ENCODE measurements around the gene ZNF282. TPM values are rescaled to one million over a fixed set of nuclear protein-coding genes. Genes with fewer than 3 reads are reported as not detected.

The ZNF282 gene
- total RNA-seq, 1 experiment from 2014 or later, result 39.0 TPM

DNA sequence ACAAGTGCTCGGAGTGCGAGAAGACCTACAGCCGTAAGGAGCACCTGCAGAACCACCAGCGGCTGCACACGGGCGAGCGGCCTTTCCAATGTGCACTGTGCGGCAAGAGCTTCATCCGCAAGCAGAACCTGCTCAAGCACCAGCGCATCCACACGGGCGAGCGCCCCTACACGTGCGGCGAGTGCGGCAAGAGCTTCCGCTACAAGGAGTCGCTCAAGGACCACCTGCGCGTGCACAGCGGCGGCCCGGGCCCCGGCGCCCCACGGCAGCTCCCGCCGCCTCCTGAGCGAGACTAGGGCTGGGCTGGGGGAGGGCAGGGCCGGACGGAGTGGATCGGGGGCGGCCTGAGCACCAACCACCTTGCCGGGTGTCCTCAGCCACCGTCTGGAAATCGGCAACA, 29.0 kb downstream of the ZNF282 start:
- peaks cover under 1 to 4% of the 10 kb centered on the region in 2 experiments; a peak in 3 of 4 replicates for H3K4me1 Mint-ChIP-seq
- Histone ChIP-seq H3K27me3 (ENCODE audit: insufficient read depth, low read length) (no peaks in the 10 kb centered on the region), H4K20me1 (ENCODE audit: control insufficient read depth, insufficient read depth, insufficient read length) (no peaks in the 10 kb centered on the region), H3T11ph (ENCODE audit: low read length) (no peak overlapping the region), H2BK12ac (ENCODE audit: insufficient read length, low read depth, low read length) (no peak overlapping the region), H3K79me2 (ENCODE audit: insufficient read depth, low read length) (no peaks in the 10 kb centered on the region), H3K4me1 (ENCODE audit: insufficient read depth, low read length) (no peaks in the 10 kb centered on the region), H3K4ac (ENCODE audit: low read depth, low read length) (no peak overlapping the region), H2BK20ac (ENCODE audit: low read depth, low read length, poor library complexity, severe bottlenecking) (no peak overlapping the region), H2BK15ac (ENCODE audit: low read depth, low read length) (no peak overlapping the region), H3K9me3 (ENCODE audit: control insufficient read depth, low read depth, low read length) (no peaks in the 10 kb centered on the region), H4K8ac (replicated peaks; ENCODE audit: insufficient read length, low read depth, low read length) (no peak overlapping the region), H3K9ac (ENCODE audit: extremely low read depth, insufficient read length, low read length) (no peak overlapping the region), H3K56ac (ENCODE audit: insufficient read length, low read depth, low read length) (no peak overlapping the region), H3K14ac (ENCODE audit: insufficient read depth, low read length) (no peak overlapping the region), H3K18ac (ENCODE audit: insufficient read length, low read depth, low read length) (no peak overlapping the region), H2AK5ac (ENCODE audit: insufficient read length, low read length) (no peak overlapping the region), H2AFZ (ENCODE audit: low read length) (no peak overlapping the region), H3K27ac (ENCODE audit: insufficient read length, low read depth, low read length) (no peak overlapping the region), H2BK5ac (ENCODE audit: insufficient read length, low read length) (no peak overlapping the region), H3K23me2 (ENCODE audit: insufficient read length, low read depth, low read length, poor library complexity, severe bottlenecking) (no peaks in the 10 kb centered on the region), H4K5ac (ENCODE audit: insufficient read length, low read depth, low read length) (no peak overlapping the region), H3K4me2 (ENCODE audit: insufficient read depth, insufficient read length, low read length) (no peak overlapping the region), H3K79me1 (ENCODE audit: insufficient read depth, low read depth, low read length, poor library complexity, severe bottlenecking) (no peaks in the 10 kb centered on the region), H4K91ac (ENCODE audit: insufficient read length, low read depth, low read length) (no peak overlapping the region), H2BK120ac (ENCODE audit: low read depth, low read length, poor library complexity, severe bottlenecking) (no peak overlapping the region), H3K23ac (ENCODE audit: insufficient read length, low read depth, low read length) (no peak overlapping the region)
- H3K36me3 Mint-ChIP-seq (ENCODE audit: insufficient read depth in 1 of 3, low read depth in 3 of 3), result peaks cover 12 to 45% (median 36%) of the 10 kb centered on the region in 3 experiments
- no peaks in the 10 kb centered on the region for H3K9me3 Mint-ChIP-seq
- TF ChIP-seq, protein P1, sequence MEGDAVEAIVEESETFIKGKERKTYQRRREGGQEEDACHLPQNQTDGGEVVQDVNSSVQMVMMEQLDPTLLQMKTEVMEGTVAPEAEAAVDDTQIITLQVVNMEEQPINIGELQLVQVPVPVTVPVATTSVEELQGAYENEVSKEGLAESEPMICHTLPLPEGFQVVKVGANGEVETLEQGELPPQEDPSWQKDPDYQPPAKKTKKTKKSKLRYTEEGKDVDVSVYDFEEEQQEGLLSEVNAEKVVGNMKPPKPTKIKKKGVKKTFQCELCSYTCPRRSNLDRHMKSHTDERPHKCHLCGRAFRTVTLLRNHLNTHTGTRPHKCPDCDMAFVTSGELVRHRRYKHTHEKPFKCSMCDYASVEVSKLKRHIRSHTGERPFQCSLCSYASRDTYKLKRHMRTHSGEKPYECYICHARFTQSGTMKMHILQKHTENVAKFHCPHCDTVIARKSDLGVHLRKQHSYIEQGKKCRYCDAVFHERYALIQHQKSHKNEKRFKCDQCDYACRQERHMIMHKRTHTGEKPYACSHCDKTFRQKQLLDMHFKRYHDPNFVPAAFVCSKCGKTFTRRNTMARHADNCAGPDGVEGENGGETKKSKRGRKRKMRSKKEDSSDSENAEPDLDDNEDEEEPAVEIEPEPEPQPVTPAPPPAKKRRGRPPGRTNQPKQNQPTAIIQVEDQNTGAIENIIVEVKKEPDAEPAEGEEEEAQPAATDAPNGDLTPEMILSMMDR (conservative IDR thresholded peaks at IDR 0.05), result no peak
- no peak overlapping the region for H3K27ac Mint-ChIP-seq
- H3K4me3 Mint-ChIP-seq, result no peak overlapping the region
- DNase-seq, result no peak
- 0 out of 2 replicates have a peak, but pooled peaks cover 2% of the 10 kb centered on the region for H3K27me3 Mint-ChIP-seq (ENCODE audit: low read depth)
- no CpG with 5 or more reads among the region's 37 CpGs for WGBS (ENCODE audit: extremely low coverage, insufficient read length, low lambda C conversion rate)

Data from H9 (cell line).